DND-41 (cell line): ENCODE results near the gene NPIPA2.
"Not testable (repeated sequence)": the region's sequence is repeated elsewhere in the genome, so short reads cannot be mapped to it uniquely, and the experiment has no call there.

Experiments used
- ATAC-seq: fragments of 200-7000 bp; cut with Tn5 transposase; 3 replicates; pipeline ENCODE4 v1.9.1; 2021; ENCODE audit warnings: low read depth; ENCODE audit not compliant: insufficient read depth
- DNase-seq: peaks from one replicate; pipeline ENCODE4 v3.0.0-alpha.2; 2020
- H2AFZ ChIP-seq: 2 replicates; pipeline ENCODE4 v1.6.0; 2012; ENCODE audit warnings: low read depth, low read length
- H3K27ac ChIP-seq: 2 replicates; pipeline ENCODE4 v1.5.1; 2012; ENCODE audit warnings: low read length, inconsistent platforms
- H3K27me3 ChIP-seq: fragments of 200-600 bp; sonication (generic); 2 replicates; pipeline ENCODE4 v1.6.0; 2012; ENCODE audit warnings: low read length, mild to moderate bottlenecking, inconsistent platforms; ENCODE audit not compliant: insufficient read depth, poor library complexity
- H3K36me3 ChIP-seq: 2 replicates; pipeline ENCODE4 v1.5.1; 2012; ENCODE audit warnings: low read length, inconsistent platforms; ENCODE audit not compliant: insufficient read depth
- H3K4me1 ChIP-seq: 2 replicates; pipeline ENCODE4 v1.5.1; 2012; ENCODE audit warnings: mild to moderate bottlenecking, low read length; ENCODE audit not compliant: insufficient read depth
- H3K4me2 ChIP-seq: 2 replicates; pipeline ENCODE4 v1.6.0; 2012; ENCODE audit warnings: mild to moderate bottlenecking, moderate library complexity, low read length, inconsistent platforms; ENCODE audit not compliant: insufficient read depth
- H3K4me3 ChIP-seq, 2 experiments: fragments of 200-600 bp in 1 of 2; shearing (Covaris generic) in 1 of 2; 2 replicates each; pipeline ENCODE4 v1.5.1; 2012 to 2016; ENCODE audit warnings: inconsistent platforms in 2 of 2, low read length in 2 of 2, mild to moderate bottlenecking in 2 of 2, low read depth in 1 of 2, moderate library complexity in 1 of 2
- H3K79me2 ChIP-seq: 2 replicates; pipeline ENCODE4 v1.6.0; 2012; ENCODE audit warnings: low read length, inconsistent platforms; ENCODE audit not compliant: insufficient read depth
- H3K9ac ChIP-seq: 2 replicates; pipeline ENCODE4 v1.6.0; 2012; ENCODE audit warnings: low read depth, mild to moderate bottlenecking, inconsistent platforms, low read length, moderate library complexity
- H3K9me3 ChIP-seq: 2 replicates; pipeline ENCODE4 v1.5.1; 2012; ENCODE audit warnings: low read length, moderate library complexity, mild to moderate bottlenecking, inconsistent platforms; ENCODE audit not compliant: insufficient read depth, severe bottlenecking
- H4K20me1 ChIP-seq: 2 replicates; pipeline ENCODE4 v1.6.0; 2012; ENCODE audit warnings: low read length; ENCODE audit not compliant: insufficient read depth

NPIPA2 gene

DNA sequence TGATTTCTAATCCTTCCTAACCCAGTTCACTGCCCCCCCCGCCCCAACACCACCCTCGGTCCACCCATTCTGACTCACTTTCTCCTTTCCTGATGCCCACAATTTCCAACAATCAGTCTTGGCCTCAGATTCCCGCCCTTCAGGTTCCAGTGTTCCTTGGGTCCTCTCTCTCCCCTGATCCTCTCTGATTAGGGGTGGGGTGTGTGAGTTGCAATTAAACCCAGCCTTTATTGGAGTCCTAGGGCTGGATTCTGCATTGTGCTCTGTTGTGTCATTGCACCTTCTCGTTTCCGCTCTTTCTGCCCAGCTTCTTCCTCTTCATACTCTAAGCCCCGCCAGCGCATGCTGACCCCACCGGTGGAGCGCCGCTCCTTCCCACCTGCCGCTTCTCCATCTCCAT lies 539 bp upstream of the NPIPA2 start:
- H4K20me1 ChIP-seq, H3K27ac ChIP-seq, ATAC-seq, H3K4me3 ChIP-seq, H3K9me3 ChIP-seq, DNase-seq, H2AFZ ChIP-seq, H3K36me3 ChIP-seq, H3K79me2 ChIP-seq, H3K9ac ChIP-seq, H3K4me1 ChIP-seq, H3K27me3 ChIP-seq, H3K4me2 ChIP-seq: not testable (repeated sequence)

DNA sequence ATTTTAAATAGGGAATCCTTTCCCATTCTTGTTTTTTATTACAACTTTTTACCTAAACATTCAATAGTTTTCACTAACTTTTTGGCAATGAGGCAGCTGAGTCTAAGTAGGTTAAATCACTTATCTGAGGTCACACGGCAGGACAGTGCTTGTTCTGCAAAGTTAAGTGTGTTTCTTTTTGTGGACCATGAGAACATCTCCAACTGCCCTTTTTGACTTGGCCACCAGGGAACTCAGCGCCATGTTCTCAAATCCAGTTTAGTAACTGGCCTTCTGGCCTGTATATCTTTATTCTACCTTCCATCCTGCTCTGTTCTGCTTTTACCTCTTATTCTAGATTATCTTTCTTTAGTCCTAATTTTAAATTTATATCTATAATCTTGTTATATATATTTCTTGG lies 31.3 kb downstream of the NPIPA2 start:
- H4K20me1 ChIP-seq, H3K4me1 ChIP-seq, H3K27ac ChIP-seq, H3K79me2 ChIP-seq, H3K4me3 ChIP-seq, H3K27me3 ChIP-seq, H3K9ac ChIP-seq, H3K4me2 ChIP-seq, H3K36me3 ChIP-seq, ATAC-seq, DNase-seq, H3K9me3 ChIP-seq, H2AFZ ChIP-seq: not testable (repeated sequence)

DNA sequence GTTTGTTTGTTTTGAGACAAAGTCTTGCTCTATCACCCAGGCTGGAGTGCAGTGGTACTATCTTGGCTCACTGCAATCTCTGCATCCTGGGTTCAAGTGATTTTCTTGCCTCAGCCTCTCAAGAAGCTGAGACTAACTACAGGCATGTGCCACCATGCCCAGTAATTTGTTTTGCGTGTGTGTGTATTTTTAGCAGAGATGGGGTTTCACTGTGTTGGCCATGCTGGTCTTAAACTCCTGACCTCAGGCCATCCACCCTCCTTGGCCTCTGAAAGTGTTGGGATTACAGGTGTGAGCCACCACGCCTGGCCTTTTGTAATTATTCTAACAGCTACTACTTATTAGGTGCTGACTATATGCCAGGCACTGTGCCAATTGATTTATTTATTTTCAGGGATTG lies 33.3 kb downstream of the NPIPA2 start:
- ATAC-seq, H3K9ac ChIP-seq, H3K79me2 ChIP-seq, H4K20me1 ChIP-seq, H3K27me3 ChIP-seq, H3K4me1 ChIP-seq, H3K4me3 ChIP-seq, H3K36me3 ChIP-seq, DNase-seq, H3K27ac ChIP-seq, H3K9me3 ChIP-seq, H3K4me2 ChIP-seq, H2AFZ ChIP-seq: not testable (repeated sequence)

DNA sequence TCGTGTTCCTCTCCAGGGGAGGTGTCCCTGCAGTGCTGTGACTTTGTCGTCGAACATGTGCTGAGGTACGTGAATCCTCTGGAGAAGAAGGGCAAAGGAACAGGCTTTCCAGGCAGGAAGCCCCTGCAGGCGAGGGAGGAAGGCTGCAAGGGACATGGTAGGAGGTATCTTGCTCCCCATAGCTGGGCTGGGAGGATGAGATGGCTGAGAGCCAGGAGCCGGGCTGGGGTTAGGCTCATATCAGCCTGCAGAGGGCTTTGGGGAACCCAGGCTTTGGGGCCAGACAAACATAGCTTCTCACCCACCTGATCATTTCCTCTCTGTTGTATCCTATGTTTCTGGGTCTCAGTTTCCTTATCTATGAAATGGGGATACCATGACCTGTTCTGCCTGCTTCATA lies 34.4 kb downstream of the NPIPA2 start:
- not testable (repeated sequence) for H3K79me2 ChIP-seq, H2AFZ ChIP-seq, H3K4me1 ChIP-seq, H3K36me3 ChIP-seq, H3K27ac ChIP-seq, H3K9ac ChIP-seq, H3K9me3 ChIP-seq, H3K4me3 ChIP-seq, ATAC-seq, H3K4me2 ChIP-seq, DNase-seq, H3K27me3 ChIP-seq, H4K20me1 ChIP-seq

- not testable (repeated sequence) for ATAC-seq, DNase-seq
Measured at GRCh38 chr16:14779368-14779877, 37.1 kb downstream of the NPIPA2 start.

DNA sequence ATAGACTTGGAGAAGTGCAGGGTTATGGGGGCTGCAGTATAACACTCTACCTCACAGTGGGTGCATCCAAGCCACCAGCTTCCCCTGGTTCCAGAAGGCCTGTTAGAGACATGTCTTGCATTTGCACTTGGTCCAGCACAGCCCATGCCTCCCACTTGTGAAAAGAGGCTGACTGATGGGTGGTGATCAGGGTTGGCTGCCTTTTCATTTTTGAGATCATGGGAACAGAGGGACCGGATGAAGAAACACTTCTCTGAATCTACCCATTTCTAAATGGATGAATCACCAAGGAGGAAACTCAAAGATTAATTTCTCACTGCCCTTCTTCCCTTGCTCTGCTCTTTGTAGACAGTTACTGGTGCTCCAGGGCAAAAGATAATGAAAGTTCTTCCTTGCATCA lies 43.8 kb downstream of the NPIPA2 start:
- not testable (repeated sequence) for H3K9ac ChIP-seq, H3K79me2 ChIP-seq, H3K27ac ChIP-seq, DNase-seq, H3K27me3 ChIP-seq, H4K20me1 ChIP-seq, ATAC-seq, H3K36me3 ChIP-seq, H3K4me1 ChIP-seq, H2AFZ ChIP-seq, H3K4me2 ChIP-seq, H3K9me3 ChIP-seq, H3K4me3 ChIP-seq

More at GRCh38 chr16:14779368-14779877, 37.1 kb downstream of the NPIPA2 start:
- not testable (repeated sequence) for H4K20me1 ChIP-seq, H3K27me3 ChIP-seq, H3K4me2 ChIP-seq, H3K27ac ChIP-seq, H3K4me3 ChIP-seq, H3K9ac ChIP-seq, H3K4me1 ChIP-seq, H3K9me3 ChIP-seq, H3K36me3 ChIP-seq, H3K79me2 ChIP-seq, H2AFZ ChIP-seq

DNA sequence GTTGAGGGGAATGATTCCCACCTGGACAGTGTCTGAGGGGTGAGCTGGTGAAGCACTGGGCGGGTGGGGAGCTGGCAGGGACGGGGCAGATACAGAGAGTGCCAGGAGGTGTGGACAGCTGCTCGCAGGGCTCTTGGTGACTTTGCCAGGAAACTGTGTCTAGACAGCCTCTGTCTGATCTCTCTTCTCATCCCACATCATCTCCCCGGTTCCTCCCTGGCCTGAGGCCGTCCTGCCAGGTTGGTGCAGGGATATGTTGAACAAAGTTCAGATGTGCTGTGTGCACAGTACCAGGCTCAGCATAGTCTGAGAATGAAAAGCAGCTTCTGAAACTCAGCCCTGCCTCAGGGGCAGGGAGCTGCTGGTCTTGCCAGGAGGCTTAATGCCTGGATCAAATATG lies 47.2 kb downstream of the NPIPA2 start:
- H3K79me2 ChIP-seq, H3K9me3 ChIP-seq, ATAC-seq, DNase-seq, H4K20me1 ChIP-seq, H3K36me3 ChIP-seq, H3K4me1 ChIP-seq, H2AFZ ChIP-seq, H3K9ac ChIP-seq, H3K4me3 ChIP-seq, H3K27me3 ChIP-seq, H3K4me2 ChIP-seq, H3K27ac ChIP-seq: not testable (repeated sequence)

GRCh38 chr16:14790320-14790956 lies 48.1 kb downstream of the NPIPA2 start:
- not testable (repeated sequence) for H3K36me3 ChIP-seq, H3K79me2 ChIP-seq, H3K27me3 ChIP-seq, H3K4me1 ChIP-seq, H2AFZ ChIP-seq, H4K20me1 ChIP-seq, H3K9ac ChIP-seq, DNase-seq, H3K9me3 ChIP-seq, ATAC-seq, H3K27ac ChIP-seq, H3K4me2 ChIP-seq, H3K4me3 ChIP-seq
